Prostate gland (tissue), 2 donors: ENCODE measurements around the gene THSD8. TPM values are rescaled to one million over a fixed set of nuclear protein-coding genes. Genes with fewer than 3 reads are reported as not detected.

Experiments
- DNase-seq: peaks from one replicate; pipeline ENCODE4 v3.0.0-alpha.2; 2019; ENCODE audit warnings: low spot score
- H3K27ac ChIP-seq, 2 donors: fragments of 200-600 bp; sonication (generic); 2 replicates each; pipeline ENCODE4 v1.5.1; 2017 to 2019
- H3K27me3 ChIP-seq: fragments of 200-600 bp; sonication (generic); replicated peaks from 2 replicates; pipeline ENCODE4 v1.5.1; 2019; ENCODE audit not compliant: insufficient read depth
- H3K36me3 ChIP-seq, 2 donors: fragments of 200-600 bp; sonication (generic); 1 replicate in 1 of 2; 2 replicates in 1 of 2; pipeline versions ENCODE4 v1.5.1 to v1.8.1; 2017 to 2019
- H3K4me1 ChIP-seq: fragments of 200-600 bp; sonication (generic); replicated peaks from 2 replicates; pipeline ENCODE4 v1.5.1; 2019
- H3K4me3 ChIP-seq, 2 donors: fragments of 200-600 bp; sonication (generic); 2 replicates each; pipeline ENCODE4 v1.5.1; 2017 to 2019
- H3K9me3 ChIP-seq: fragments of 200-600 bp; sonication (generic); 2 replicates; pipeline ENCODE4 v1.5.1; 2017
- POLR2A ChIP-seq: fragments of 450-650 bp; IDR thresholded peaks from one replicate; pipeline ENCODE4 v1.6.1; 2016; ENCODE audit warnings: antibody characterized with exemption, mild to moderate bottlenecking
- POLR2AphosphoS5 ChIP-seq: sonication (generic); formaldehyde crosslinking; IDR thresholded peaks from one replicate; pipeline ENCODE4 v1.6.1; 2017; ENCODE audit warnings: antibody characterized with exemption
- WGBS: methylation state at CpG from one replicate; pipeline ENCODE4 v1.1.5; 2018; 5-methylcytosine and 5-hydroxymethylcytosine counted together
- intact Hi-C: fragments of 100-400 bp; cut with DNase I; formaldehyde crosslinking; loops from one replicate; pipeline ENCODE4 v1.14.2; 2022
- total RNA-seq, 2 donors: library from RNA; depleted of rRNA; stranded (reverse); fragments of >200 nt; gene quantifications; one replicate each; pipeline ENCODE4 v1.1.0, GENCODE V29; 2016
- TF ChIP-seq, protein P1 (sequence below), 4 experiments: fragments of 200-600 bp in 2 of 4; fragments of 450-650 bp in 2 of 4; sonication (generic) in 2 of 4; IDR thresholded peaks; 1 replicate in 3 of 4; 2 replicates in 1 of 4; pipeline ENCODE4 v1.5.1; 2016 to 2019; ENCODE audit warnings: antibody characterized with exemption in 4 of 4, mild to moderate bottlenecking in 2 of 4, moderate library complexity in 2 of 4

Gene THSD8
- total RNA-seq, 2 donors from 2014 or later: 0.91 TPM; not detected in 1

DNA sequence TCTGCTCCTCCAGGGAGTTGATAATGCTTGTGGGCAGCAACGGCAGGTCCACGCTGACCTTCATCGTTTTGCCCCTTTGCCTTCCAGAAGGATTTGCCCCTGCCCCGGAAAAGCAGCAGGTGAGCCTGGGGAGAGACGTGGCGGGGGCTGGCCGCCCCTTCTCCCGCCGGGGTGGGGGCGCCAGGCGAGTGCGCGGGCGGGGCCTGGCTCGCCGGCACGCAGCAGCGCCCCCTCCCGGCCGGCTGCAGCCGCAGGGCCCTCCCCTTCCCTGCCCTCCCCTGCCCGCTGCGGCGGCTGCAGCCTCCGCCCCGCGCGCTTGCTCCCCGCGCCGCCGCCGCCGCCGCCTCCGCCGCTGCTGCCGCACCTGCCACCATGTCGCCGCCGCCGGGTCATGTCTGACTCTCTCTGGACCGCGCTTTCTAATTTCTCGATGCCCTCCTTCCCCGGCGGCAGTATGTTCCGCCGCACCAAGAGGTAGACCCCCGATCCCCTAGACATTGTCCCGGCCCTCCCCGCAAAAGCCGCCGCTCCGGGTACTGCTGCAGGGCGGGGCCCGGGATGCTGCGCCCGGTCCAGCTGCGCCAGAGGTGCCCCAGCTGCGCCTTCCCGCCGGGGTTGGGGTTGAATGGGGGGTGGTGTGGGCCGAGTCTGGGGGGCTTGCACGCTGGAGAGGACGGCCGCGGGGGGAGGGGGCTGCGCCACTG is 36.5 kb downstream of the THSD8 start, which contains the start of gene MAST1:
MAST1 (plus strand) TSS at position 334 of the 704 bp plus-strand sequence; CDS start at position 392, 58 bp downstream.
- no peak within 1 kb of the TSS for H3K27ac ChIP-seq
- WGBS: 2% methylated on average over 47 of the region's 69 CpGs
- no peak for TF ChIP-seq POLR2A
- TF ChIP-seq POLR2AphosphoS5: no peak
- TF ChIP-seq, protein P1, sequence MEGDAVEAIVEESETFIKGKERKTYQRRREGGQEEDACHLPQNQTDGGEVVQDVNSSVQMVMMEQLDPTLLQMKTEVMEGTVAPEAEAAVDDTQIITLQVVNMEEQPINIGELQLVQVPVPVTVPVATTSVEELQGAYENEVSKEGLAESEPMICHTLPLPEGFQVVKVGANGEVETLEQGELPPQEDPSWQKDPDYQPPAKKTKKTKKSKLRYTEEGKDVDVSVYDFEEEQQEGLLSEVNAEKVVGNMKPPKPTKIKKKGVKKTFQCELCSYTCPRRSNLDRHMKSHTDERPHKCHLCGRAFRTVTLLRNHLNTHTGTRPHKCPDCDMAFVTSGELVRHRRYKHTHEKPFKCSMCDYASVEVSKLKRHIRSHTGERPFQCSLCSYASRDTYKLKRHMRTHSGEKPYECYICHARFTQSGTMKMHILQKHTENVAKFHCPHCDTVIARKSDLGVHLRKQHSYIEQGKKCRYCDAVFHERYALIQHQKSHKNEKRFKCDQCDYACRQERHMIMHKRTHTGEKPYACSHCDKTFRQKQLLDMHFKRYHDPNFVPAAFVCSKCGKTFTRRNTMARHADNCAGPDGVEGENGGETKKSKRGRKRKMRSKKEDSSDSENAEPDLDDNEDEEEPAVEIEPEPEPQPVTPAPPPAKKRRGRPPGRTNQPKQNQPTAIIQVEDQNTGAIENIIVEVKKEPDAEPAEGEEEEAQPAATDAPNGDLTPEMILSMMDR (IDR thresholded peaks at IDR 0.05): peak in 3 of 4 experiments; percentile 20 to 54 (median 36)
- H3K36me3 ChIP-seq: no peaks in the 10 kb centered on the region
- peak within 1 kb of the TSS in 1 of 2 donors; percentile 4 for H3K4me3 ChIP-seq
- H3K9me3 ChIP-seq: no peaks in the 10 kb centered on the region
- no peak for DNase-seq
- peaks cover 6% of the 10 kb centered on the region for H3K4me1 ChIP-seq
- intact Hi-C loops: no loop called here
- H3K27me3 ChIP-seq: peaks cover 35% of the 10 kb centered on the region

DNA sequence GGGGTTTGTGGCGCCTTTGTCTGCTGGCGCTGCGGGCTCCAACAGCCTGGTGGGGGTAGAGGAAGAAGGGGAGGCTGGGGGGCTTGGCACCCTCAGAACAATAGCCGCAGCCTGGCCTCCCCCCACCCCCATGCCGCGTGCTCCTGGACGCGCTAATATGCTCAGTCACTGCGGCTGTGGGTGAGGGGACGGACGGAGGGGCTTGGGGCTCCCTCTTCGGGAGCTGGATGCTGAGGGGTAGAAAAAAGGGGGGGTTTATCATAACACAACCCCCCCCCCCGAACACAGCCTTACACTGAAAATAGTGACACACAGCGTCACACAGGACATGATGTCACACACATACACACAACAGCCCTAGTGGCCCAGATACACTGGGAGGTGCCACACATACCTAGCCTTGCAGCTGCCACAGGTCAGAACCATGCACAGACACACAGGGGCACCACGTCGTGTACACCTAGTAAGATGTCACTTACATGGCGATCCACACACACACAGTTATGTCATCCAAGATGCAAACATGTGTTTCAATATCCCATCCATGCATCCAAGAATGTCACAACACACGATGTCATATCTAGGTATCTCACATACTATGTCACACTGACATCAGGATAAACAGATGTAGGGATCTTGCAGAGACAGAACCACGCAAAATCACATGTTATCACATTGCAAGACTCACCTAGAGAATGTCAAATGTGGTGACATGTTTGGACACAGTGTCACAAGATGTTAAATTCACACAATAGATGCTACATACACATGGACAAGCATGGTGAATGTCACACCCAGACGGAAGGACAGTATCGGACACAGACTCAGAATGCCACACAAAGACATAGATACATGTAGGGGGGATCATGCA is 37.3 kb downstream of the THSD8 start:
- no peak for DNase-seq
- Histone ChIP-seq H3K27ac (no peak overlapping the region), H3K36me3 (no peaks in the 10 kb centered on the region), H3K4me1 (peaks cover 2% of the 10 kb centered on the region), H3K27me3 (peaks cover 31% of the 10 kb centered on the region), H3K4me3 (no peak overlapping the region), H3K9me3 (no peaks in the 10 kb centered on the region)
- WGBS: 22% methylated on average over 21 of the region's 21 CpGs
- intact Hi-C loops: no loop called here
- TF ChIP-seq POLR2A (no peak), POLR2AphosphoS5 (no peak)
- TF ChIP-seq, protein P1 (IDR thresholded peaks at IDR 0.05): no peak

DNA sequence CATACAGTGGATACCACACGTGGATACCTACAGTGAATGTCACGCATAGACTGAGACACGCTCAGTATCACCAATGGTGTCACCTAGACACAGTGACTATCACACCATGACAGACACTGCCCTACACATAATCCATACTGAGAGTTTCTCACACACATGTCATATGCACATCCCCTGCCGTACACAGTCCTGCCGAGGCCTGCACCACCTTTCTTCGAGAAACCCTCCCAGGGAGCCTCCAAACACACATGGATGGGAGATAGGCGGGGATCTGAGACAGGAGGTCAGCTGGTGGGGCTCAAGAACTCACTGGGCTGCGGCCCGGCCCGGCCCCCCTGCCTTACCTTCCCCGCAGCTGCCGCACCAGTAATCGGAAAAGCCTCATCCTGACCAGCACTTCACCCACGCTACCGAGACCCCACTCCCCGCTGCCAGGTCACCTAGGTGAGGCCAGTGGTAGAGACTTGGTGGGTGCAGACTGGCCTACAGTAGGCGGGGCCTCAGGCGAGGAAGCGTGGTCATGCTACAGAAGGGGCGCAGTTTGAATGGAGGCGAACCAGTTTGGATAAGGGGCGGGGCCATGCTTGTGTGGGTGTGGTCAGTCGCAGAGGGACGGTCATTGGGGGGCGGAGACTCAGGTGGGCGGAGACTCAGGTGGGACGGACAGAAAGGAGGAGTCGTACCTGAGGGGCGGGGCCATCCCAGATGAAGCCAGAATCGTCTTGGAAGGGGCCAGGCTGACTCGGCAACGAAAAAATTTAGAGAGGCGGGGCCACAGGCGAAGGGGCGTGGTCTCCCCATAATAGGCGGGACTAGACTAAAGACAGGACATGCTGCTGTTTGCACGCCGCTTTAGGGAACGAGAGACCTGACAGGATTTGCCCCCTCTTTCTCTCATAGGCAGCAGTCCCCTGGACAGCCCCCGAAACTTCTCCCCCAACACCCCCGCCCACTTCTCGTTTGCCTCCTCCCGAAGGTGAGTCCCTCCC is 38.5 kb downstream of the THSD8 start:
- intact Hi-C loops: no loop called here
- TF ChIP-seq, protein P1 (IDR thresholded peaks at IDR 0.05): no peak
- Histone ChIP-seq H3K9me3 (no peaks in the 10 kb centered on the region), H3K36me3 (no peaks in the 10 kb centered on the region), H3K4me3 (no peak overlapping the region), H3K27ac (no peak overlapping the region), H3K4me1 (no peaks in the 10 kb centered on the region), H3K27me3 (peaks cover 25% of the 10 kb centered on the region)
- WGBS: 20% methylated on average over 43 of the region's 43 CpGs
- DNase-seq: peak; percentile 46

DNA sequence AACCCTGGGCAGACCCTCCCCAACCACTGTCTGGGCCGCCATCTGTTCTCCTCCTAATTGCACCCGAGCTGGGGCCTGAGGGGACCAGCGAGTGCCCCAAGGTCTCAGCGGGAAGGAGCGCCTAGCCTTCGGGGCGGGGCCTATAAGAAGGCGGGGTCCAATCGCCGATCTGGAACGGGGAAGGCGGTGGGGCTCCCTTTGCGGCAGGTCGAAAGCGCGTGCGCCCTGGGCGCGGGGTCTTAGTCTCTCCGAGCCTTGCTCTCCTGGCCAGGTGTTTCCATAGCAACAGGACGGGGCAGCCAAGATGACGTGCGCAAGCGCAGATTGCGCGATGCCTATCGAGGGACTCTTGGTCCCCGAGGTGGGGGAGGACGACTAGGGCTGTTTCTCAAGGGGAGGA is 39.2 kb downstream of the THSD8 start:
- WGBS: 4% methylated on average over 29 of the region's 29 CpGs
- Histone ChIP-seq H3K4me1 (no peaks in the 10 kb centered on the region), H3K27me3 (peaks cover 24% of the 10 kb centered on the region), H3K4me3 (no peak overlapping the region), H3K36me3 (no peaks in the 10 kb centered on the region), H3K9me3 (no peaks in the 10 kb centered on the region), H3K27ac (no peak overlapping the region)
- intact Hi-C loops: no loop called here
- TF ChIP-seq, protein P1 (IDR thresholded peaks at IDR 0.05): no peak
- TF ChIP-seq POLR2A (no peak), POLR2AphosphoS5 (no peak)
- DNase-seq: no peak
